ENCODE data around the gene FAM181A.

Gene FAM181A

GRCh38 chr14:93962701-93963601 lies 35.8 kb downstream of the FAM181A start:
- peak; percentile 71 for DNase-seq (ENCODE audit: low spot score)

DNA sequence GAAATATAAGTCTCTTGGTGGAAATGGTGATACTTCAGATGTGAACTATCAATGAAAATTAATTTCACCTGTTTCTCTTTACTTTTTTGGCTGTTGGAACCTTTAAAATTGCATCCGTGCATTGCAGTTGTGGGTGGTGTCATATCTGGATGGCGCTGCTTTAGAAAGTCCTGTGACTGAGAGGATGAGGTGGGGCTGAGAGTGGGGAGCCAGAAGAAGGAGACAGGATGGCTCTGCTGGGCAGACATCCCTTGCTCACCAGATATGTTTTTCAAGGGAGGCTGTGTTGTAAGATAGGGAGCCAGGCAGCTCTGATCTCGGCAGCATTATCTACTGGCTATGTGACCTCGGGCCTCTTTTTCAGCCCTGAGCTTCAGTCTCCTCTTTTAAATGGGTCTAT lies 36.5 kb downstream of the FAM181A start:
- no peak for DNase-seq (ENCODE audit: low spot score)

DNA sequence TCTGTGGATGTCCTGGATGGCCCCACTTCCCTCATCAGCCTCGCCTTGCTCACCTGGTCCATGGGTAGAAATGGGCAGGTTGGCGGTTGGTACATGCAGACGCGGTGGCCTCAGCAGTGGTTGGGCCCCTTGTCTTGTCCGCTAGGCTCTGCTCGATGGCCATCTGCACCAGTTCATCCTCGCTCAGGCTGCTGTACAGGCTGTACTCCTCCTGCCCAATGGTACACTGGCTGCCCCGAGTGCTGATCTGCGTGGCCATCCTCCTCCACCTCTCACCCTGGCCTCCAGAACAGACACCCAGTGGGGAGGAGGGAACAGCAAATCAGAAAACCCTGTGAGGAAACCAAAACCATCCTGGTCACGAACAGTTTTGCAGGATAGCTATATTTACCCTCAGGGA lies 37.1 kb downstream of the FAM181A start:
- no peak for DNase-seq (ENCODE audit: low spot score)

DNA sequence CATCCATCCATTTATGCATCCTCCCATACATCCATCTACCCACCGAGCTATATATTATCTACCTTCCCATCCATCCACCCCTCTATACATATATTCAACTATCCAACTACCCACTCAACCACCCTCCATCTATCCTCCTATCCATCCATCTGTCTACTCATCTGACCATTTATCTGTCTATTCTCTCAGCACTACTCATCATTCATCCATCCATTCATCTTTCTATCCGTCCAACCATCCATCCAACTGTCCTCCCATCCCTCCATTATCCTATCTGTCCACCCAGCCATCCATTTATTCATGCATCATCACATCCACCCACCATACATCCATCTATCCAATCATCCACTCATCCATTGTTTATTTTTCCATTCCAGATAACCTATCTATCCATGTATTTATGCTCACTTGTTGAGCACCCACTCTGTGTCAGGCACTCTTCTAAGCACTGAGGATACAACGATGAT lies 37.7 kb downstream of the FAM181A start:
- no peak for DNase-seq (ENCODE audit: low spot score)

DNA sequence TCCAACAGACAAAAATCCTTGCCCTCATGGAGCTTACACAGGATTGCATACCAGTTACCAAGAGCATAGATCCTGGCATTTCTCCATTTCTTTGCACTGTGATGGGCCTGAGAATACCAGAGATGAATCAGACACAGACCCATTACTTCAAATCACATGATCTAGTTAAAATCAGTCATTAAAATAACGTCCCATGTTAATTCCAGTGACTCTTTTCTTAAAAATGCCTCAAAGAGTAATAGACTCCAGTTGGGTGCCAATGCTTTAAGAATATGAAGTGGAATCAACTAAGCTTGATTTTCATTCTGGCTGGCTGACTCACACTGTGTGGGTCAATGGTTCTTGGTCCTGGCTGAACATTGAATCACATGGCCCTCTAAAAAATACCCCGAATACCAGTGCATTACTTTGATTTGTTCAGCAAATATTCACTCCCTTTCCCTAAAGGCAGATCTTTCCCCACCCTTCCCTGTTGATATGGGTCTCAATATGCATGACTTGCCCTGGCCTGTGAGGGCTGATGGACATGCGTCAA lies 38.2 kb downstream of the FAM181A start:
- DNase-seq (ENCODE audit: low spot score): no peak

GRCh38 chr14:93965946-93966474 lies 38.9 kb downstream of the FAM181A start:
- no peak for DNase-seq (ENCODE audit: low spot score)

GRCh38 chr14:93967637-93968250 lies 40.6 kb downstream of the FAM181A start:
- DNase-seq (ENCODE audit: low spot score): no peak

DNA sequence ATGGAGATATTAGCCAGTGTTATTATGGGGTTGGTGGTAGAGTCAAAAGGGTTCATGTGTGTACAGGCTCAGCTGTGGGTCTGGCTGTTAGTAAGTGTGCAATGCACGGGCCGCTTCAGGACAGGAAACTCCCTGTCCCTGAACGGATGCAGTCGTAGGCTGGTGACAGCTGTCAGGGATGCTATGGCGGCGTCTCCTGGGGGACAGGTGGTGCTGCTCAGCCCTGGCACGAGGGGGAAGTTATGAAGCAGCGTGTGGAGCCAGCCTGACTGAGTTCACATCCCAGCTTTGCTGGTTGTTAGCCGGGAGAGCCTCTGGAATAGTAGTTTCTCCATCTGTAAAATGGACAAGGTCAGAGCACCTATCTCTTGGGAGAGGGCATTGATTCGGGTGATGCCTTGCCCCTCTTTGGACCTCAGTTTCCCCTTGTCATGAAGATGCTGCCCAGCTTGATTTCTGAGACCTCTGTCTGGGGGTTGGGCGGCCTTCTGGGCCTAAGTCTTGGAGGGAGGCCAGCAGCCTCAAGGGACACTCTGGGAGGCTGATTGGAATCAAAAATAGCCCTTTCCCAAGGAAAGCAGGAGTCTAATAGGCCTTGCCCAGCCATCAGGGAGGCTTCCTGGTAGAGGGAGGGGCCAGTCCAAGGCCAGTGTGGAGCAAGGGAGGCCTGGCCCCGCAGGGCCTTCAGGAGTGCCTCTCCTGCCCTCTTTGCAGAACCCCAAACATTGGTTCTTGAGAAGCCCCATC lies 42.1 kb downstream of the FAM181A start:
- no peak for DNase-seq (ENCODE audit: low spot score)

DNA sequence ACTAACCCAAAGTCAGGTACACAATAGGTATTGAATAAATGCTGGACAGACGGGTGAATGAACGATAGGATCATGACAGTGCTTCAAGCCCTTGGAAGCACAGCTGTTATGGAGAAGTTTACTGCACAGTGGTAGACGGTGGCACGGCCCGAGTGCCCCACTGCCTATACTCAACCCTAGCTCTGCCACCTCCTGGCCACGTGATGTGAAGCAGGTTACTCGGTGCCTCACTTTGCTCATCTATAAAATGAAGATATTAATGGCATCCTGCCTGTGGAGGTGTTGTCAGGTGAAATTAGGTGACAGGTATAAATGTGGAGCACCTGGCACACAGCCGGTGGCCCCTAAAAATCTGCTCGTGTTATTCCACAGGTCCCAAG lies 43.4 kb downstream of the FAM181A start:
- DNase-seq (ENCODE audit: low spot score): peak; percentile 46

DNA sequence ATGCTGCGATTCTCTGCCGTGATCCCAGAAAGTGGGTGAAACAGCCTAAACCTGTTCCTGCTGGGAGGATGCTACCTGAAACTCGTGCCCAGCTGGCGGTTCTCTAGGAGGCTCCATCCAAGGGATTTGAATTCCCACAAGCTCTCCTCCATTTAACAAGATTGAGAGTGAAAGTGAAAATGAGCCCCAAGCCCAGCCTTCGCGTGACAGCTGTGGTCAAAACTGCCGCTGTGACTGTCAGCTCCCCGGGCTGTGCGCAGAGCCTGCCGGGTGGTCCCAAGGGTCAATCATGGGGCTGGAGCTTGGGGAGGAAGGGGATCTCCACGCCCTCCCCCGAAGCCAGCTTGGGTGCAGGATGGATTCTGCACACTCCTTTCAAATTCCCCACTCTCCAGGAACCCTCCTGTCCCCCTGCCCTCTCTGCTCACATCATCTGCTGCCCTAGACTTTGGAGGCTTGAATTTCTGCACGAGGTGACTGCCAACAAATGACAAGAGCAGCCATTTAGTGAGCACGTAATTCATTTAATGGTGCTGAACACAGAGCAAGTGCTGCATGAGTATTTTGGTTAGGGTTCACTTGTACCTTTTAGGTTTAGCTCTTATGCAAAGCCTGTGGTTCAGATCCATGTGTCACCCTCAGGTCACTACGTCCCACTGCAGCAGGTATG lies 44.0 kb downstream of the FAM181A start:
- DNase-seq (ENCODE audit: low spot score): no peak

DNA sequence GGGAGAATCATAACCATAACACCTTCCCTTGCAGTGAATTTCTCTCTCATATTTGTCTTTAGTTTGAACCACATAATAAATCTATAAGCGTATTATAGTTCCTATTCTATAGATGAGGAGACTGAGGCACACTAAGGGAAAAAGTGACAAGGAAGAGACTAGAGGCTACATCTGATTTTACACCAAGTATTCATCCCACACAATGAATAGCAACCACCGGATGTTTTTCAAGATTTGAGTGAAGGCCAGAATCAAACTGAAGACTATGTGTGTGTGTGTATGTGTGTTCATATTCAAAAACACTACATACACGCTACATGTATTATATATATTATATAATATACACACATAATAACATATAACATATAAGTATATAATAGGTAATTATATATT lies 44.5 kb downstream of the FAM181A start:
- DNase-seq (ENCODE audit: low spot score): no peak

DNA sequence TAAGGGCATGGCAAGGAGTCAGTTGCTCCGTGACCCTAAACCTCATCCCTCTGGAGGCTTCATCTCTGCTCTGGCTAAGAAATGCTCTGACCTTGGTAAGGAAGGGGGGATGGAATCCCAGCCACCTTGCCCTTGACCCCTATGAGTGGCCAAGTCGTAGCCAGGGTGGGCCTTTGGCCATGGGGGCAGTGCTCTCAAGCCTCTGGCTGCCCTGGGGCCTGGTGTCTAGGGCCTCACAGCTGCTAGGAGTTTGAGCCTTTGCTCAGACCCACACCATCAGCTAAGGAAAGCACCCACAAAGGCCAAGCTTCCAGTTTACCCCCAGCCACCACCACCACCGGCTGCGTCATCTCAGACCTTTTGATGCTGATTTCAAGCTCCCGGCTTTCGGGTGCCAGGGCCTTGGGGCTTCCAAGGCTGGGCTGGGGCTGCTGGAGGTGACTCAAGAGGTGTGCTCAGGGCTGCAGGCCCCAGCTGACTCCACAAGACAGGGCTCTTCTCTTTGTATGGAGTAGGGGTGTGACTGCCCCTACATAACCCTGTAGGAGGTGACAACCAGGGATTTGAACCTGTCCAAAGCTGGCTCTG lies 45.6 kb downstream of the FAM181A start:
- DNase-seq (ENCODE audit: low spot score): no peak

DNA sequence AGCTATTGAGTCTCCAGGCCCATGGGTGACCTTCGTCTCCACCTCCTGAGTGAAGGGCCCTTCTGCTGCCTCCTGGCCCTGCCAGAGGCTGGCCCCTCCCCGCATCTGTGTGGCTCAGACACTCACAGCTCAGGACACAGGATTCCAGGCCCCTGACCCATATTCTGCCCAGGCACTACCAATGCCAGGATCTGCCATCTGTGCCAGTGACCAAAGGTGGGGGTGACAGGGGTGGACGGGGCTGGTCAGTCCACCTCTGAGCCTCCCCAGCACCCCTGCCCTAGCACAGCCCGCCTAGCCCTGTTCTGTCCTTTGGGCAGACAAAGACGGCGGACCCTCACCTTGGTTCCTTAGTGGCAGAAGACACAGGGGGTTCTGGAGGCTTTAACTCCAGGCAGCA lies 46.5 kb downstream of the FAM181A start:
- DNase-seq (ENCODE audit: low spot score): no peak

- no peak for DNase-seq (ENCODE audit: low spot score)
Measured at GRCh38 chr14:93974299-93974698, 47.2 kb downstream of the FAM181A start.

DNA sequence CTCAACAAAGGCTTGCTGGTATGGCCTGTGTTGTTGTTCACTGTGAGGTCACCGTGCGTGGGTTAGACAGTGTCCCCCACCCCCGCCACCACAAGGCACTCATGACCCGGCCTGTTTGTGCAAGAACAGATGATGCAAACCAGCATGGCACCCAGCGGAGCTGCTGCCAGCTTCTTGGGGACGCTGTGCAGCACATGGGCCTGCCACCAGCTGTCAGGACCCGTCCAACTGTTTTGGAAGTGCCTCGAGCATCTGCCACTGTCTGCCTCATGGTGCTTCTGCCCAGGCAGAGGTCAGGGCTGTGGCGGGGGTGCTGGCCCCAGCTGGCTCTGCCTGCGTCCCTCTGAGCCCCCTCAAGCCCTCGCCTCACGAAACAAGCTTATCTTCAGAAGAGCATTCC lies 47.7 kb downstream of the FAM181A start:
- no peak for DNase-seq (ENCODE audit: low spot score)

GRCh38 chr14:93975791-93976476 lies 48.8 kb downstream of the FAM181A start:
- peak; percentile 36 for DNase-seq (ENCODE audit: low spot score)

GRCh38 chr14:93976477-93977057 lies 49.4 kb downstream of the FAM181A start, which contains the start of gene ASB2:
Gene ASB2, minus strand, starts transcription at chr14:93976570. Its CDS starts 12,031 bp downstream, at chr14:93964539.
- no peak for DNase-seq (ENCODE audit: low spot score)

DNA sequence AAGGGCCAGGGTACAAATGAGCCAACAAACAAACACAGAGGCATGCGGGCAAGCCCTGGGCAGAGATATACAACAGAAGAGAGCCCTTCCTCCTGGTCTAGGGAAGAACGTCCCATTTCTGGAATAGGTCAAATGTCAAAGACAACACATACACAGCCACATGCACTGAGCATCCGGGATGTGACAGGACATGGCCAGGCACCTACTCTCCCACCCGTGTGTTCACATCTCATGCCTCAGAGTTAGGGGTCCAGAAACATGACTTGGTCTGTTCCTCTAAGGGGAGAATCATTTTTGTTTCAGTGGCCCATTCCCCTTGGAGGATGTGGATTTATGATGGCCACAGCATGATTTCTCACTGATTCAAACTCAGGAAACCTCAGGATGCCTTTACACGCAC lies 50.0 kb downstream of the FAM181A start:
- no peak for DNase-seq (ENCODE audit: low spot score)

DNA sequence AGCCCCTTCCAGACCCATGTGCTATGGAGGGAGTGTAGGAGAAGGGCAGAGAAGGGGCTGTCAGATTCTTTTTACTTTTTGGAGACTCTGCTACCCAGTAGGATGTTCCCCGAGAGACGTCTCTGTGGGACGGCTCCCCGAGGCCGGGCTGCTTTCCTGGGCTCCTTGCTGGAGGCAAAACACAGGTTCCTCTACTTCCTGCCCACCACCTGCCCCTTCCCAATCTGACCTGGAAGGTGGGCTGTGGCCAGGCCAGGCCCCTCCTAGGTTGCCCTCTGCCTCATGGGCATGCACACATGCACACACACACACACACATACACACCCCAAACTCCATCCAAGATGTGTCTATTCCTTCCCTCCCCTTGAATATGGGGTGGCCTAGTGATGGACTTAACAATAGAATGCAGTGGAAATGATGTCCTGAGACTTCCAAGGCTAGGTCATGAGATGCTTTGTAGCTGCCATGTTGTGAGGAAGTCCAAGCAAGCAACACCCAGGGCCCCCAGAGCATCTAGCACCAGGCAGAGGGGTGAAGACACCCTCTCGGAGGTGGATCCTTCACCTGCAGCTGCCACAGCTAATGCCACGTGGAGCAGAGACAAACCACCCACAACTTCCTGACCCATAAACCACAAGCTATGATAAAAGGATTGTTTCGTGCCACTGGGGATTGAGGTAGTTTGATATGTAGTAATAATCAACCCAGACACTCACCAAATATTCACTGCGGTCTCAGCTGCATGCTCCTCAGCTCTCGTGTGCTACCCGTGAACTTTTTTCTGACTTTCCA lies 50.8 kb downstream of the FAM181A start:
- no peak for DNase-seq (ENCODE audit: low spot score)

Data from Ammon's horn (tissue), 1 donor.